Stimulated activated CD4-positive, alpha-beta T cell treated with anti-CD3 and anti-CD28 coated beads, Interleukin-1b, Interleukin-23, amount 100 ng/mL, for 1 hour (primary cell): ENCODE data around the gene SMARCB1.

Experiments used
- DNase-seq, 2 donors: peaks; one replicate each; pipeline ENCODE4 v3.0.0-alpha.2; 2020; ENCODE audit warnings: low read depth in 2 of 2

The SMARCB1 gene

DNA sequence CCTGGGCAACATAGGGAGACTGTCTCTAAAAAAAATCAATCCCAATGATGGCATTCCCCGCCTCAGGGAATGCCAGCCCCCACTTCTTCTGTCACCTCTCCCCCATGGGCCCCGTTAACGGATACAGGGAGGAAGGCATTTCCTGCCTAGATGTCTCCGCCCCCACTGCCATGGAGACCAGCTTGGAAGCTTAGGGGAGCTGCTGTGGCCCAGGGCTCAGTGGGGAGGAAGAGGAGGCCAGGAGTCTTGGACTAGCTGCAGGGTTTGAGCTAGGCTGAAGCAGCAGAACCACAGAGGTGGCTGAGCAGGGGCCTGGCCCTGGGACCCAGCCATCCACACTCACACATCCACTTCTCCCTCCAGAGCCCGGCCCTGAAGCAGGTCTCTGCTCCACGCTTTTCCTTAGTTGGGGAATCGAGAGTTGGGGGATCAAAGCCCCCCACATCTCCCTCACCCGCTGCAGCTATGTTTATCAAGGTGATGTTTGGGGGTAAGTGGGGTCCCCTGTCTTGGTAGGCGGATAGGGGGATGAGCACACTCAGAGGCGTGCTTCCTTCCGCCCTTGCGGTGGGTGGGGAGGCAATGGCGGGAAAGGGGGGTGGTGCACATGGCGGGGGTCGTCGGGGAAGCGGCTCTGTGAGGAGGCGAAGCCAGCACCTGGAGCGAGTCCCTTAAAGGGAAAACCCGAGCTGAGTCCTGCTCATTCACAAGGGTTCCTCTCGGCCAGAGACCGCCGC is 23.8 kb upstream of the SMARCB1 start, which contains the start of gene C22orf15:
Gene C22orf15, plus strand, starts transcription at position 149 of the 737 bp plus-strand sequence. Its CDS starts 317 bp downstream, at position 466.
- no peak for DNase-seq

DNA sequence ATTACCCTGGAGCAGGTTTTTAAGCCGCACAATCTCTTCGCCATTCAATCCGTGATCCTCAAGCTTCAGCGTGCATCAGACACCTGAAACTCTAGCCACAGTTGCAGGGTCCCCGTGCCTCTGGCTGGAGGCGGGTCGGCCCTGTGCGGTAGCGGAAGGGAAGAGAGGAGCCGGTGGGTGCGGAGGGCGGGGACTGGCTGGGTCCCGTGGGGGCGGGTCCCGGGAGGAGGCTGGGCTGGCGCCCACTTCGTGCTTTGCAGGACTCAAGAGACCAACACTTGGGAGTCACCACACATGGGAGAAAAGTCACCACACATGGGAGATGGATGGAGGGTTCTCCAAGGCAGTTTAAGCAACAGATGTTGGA is 23.2 kb upstream of the SMARCB1 start:
- no peak for DNase-seq

DNA sequence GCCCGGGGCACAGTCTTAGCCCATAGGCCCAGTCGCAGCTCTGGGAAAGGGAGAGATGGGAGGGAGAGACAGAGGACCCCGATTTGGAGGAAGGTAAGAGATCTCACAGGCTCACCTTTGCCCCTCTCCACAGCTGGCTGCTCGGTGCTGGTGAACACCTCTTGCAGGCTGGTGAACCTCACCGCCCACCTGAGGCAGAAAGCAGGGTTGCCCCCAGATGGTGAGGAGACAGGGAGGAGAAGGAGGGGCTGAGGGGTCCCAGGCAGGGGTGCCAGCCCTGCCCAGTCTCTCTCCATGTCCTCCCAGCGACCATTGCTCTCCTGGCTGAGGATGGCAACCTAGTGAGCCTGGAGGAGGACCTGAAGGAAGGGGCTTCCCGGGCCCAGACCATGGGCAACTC is 22.8 kb upstream of the SMARCB1 start:
- no peak for DNase-seq

DNA sequence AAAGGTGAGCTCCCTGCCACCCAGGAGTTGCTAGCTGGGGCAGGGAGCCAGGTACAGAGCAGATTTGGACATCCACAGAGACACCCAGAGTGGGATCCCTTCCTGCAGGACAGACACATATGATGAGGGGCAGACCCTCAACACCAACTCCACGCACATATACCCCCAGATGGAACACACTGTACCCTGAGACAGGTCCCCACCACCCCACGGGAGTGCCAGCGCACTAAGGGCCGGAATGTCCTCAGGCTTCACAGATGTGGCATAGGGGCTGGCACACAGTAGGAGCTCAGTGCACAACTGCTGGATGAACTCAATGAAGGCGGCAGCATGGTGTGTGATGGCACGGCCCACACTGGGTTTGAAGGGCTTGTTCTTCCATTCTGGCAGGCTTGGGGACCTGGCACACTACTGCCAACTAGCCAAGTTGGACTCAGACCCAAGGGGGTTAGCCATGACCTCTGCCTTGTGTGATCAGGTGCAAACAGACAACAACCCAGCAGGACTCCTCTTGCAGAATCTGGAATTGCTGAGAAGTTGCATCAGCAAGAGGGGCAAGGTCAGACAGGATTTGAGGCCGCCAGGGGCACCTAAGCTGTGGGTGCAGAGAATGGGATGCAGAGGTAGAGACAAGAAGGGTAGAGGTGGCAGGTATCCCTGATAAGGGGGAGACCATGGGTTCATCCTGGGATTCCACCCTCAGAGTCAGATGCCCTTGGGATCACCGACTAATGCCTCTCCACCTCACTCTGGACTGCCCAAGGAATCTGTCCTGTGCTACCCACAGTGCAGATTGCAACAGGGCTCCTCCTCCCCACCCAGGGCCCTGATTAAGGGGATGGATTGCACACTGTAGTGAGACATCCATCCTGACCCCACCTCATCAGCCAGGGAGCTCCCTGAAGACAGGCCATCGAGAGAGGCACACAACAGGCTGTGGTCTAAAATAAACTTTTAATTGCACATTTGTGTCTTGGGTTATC is 21.6 kb upstream of the SMARCB1 start:
- no peak for DNase-seq

DNA sequence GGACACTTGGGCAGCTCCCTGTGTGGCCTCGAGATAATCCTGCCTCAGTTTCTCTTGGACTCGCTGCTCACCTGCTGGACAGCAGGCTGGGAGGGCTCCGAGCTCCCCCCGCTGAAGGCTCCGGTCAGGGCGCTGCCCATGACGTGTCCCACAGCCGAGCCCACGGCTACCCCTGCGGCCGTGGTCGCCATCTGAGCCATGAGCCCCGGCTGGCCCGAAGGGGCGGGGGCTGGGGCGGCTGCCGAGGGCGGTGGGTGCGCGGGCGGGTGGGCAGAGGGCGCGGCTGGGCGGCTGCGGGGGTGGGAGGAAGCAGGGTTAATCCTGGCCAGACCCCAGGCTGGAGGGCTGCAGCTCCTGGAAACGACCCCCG is 19.5 kb upstream of the SMARCB1 start:
- DNase-seq: no peak

DNA sequence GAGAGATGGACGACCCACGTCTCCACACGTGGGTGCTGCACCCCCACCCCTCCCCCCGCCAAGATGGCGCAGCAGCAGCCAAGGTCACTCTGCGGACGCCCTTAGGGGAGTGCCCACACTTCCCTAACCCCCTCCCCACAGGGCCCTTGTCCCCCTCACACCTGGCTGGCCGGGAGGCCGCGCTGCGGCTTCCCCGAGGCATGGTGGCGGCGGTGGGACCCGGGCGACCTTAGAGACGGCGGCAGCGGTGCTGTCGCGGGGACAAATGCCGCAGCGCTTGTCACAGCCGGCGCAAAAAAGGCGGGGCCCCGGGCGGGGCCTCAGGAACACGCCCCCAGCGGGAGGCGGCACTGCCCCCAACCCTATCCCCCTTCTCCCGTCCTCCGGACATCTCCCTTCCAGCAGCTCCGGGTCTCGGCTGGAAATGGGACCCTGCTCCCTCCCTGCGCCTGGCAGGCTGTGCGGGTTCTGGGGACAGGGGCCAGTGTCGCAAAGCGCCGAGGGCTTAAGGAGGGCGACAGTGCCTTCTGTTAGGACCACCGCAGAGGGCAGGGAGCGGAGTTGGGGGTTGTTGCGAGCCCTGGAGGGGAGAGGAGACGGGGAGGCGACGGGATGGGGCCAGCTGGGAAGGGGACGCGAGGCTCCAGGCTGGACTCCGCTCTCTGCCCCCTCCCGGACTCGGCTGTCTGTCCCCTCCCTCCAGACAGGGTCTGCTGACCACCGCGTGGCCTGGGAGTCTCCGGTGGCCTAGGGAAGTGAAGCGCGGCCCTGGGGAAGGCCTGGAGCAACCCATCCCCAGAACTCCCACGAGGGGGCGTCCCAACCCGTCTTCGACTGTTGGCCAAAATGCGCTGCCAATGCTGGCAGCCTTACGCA is 18.9 kb upstream of the SMARCB1 start, which contains the start of gene CHCHD10:
Gene CHCHD10, minus strand, starts transcription at position 300 of the 876 bp plus-strand sequence. Its CDS starts 98 bp downstream, at position 202.
- DNase-seq: peak in 1 of 2 donors; percentile 64

DNA sequence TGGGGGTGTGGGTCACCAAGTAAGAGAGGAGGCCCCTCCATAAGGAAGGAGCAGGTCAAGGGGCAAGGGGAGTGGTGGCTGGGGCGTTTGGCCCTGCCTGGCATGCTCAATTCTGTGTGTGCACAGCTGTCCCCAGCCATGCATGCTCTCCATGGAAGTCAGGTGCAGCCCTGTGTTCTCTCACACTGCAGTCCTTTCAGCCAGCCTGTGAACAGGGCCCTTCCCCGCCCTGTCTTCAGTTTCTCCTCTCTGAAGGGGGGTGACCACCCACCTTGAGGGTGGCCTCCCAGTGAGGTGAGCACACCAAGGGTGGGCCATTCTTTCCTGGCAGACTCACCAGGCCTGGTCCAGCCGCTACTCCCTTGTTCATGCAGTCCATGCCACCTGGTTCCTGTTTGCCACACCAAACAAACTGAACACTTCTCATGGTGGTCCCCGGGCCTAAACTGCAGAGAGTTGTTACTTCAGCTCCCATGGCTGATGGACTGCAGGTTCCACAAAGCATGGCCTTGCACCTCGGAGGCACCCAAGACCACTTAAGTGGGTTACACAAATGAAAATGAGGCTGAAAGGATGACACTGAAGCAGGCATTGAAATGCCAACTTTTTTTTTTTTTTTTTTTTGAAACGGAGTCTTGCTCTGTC is 17.3 kb upstream of the SMARCB1 start:
- DNase-seq: no peak

DNA sequence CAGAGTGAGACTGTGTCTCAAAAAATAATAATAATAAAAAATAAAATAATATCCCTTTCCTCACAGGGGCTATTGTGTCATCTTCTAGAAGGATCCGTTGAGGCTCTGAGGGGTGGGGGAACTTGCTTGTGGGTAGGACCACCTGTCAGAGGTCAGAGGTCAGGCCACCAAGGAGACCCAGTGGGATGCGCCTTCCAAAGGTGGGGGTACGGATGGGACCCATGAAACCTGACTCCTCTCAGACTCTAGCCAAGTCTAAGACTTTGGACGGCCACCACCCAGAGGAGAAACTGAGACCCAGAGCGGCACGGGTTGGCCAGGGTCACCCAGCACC is 14.5 kb upstream of the SMARCB1 start:
- DNase-seq: no peak

DNA sequence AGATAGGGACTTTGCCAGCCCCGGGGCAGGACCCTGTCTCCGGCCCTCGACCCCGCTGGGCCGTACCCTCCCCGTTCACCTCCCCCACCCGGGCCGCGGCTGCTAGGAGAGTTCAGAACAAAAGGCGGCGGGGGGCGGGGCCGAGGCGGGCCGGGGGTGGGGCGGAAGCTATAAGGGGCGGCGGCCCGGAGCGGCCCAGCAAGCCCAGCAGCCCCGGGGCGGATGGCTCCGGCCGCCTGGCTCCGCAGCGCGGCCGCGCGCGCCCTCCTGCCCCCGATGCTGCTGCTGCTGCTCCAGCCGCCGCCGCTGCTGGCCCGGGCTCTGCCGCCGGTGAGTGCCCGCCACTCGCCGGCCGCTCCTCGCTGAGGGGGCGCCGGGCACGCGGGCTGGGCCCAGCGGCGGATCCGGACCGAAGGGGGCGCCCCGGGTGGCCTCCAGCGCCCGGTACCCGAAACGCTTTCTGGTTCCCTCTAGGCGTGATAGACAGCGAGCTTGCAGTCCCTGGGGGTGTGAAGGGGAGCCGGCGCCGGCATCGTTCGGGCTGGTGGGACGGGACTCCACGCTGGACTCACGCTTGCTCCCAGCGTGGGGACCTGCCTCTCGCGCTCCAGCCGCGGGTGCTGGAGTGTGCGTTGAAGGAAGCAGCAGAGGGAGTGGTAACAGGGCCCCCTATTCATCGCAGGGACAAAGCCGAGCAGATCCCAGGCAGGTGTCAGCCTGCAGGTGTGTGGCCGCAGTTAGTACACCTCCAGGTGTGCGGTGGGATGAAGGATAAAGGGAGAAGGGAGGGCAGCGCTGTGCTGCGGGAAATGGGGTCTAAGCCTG is 13.9 kb upstream of the SMARCB1 start, which contains the start of gene MMP11:
Gene MMP11, plus strand, starts transcription at position 201 of the 825 bp plus-strand sequence. Its CDS starts 22 bp downstream, at position 223.
- DNase-seq: peak in 1 of 2 donors; percentile 38

DNA sequence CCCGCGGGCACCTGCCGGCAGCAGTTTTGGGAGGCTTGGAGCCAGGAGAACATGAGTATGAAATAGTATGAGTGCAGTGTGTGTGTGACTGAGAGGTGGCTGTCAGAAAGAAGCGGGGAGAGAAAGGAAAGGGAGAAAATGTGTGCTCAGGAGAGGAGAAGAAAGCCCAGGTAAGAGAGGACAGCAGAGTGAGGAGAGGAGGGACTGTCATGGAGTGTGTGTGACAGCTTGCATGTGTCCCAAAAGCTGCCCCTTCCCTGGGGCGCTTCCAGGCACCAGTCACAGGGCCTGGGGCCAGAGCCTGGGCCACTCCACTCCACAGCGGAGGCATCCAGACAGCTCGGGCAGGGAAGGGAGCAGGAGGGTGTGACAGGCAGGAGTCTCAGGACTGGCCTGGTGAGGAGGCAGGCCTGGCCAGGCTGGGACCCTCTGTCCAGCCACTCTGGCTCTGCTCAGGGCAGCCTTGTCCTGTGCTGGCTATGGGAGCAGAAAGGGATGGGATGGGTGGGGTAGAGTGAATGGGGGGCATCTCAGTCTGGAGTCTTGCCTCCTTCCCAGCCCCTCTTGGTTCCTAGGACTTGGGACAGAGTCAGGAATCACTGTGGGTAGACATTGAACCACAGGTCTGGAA is 13.2 kb upstream of the SMARCB1 start:
- no peak for DNase-seq

DNA sequence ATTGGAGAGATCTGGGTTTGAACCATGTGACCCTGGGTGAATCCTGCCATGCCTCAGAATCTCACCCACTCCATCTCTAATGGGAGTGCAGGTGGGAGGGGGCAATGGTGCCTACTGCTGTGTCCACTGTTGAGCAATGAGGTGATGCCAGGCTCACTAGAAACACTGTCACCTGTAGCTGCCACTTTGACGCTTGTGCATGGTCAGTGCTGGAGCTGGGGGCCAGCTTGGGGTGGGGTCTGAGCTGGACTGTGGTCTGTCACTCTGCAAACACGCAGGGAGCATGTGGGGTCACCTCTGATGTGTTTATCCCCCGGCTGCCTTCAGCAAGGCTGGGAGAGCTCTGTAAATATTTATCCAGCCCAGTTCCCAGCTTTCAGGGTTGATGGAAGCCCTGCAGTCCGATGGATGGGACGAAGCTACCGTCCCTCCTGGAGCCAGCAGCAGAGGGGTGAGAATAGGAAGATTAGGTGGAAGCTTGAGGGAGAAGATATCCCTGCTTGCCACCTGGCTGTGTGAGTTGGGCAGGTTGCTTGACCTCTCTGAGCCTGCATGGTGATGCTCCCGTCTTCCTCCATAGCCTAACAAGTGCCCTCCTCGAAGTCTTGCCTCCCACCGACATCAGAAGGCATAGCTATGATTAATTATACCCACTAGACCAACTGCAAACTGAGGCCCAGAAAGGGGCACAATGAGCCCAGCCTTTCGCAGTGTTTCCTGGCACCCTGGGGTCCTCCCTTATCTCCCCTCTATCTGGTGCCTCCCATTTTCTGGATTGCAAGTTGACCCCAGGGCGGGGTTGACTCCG is 12.4 kb upstream of the SMARCB1 start:
- DNase-seq: no peak

DNA sequence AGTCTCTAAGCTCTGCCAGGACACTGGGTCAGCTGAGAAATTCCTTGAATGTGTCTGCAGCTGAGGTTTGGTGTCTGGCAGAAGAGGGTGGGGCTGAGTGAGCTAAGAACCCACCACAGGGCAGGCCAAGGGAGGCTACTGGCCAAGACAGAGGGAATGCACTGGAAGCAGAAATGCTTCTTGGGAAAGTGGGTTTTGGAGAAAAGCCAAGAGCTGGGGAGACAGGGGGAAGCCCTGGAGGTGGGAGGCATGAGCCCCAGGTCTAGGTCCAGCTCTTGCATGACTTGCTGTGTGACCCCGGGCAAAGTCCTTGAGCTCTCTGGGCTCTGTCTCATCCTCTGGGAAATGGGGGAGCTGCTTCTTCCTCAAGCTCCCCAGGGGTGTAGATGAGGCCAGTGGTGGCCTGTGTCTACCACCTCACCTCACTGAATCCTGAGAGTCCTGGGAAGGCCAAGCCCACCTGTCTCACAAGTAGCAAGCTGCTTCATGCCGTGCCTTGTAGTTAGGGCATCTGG is 11.8 kb upstream of the SMARCB1 start:
- DNase-seq: no peak

DNA sequence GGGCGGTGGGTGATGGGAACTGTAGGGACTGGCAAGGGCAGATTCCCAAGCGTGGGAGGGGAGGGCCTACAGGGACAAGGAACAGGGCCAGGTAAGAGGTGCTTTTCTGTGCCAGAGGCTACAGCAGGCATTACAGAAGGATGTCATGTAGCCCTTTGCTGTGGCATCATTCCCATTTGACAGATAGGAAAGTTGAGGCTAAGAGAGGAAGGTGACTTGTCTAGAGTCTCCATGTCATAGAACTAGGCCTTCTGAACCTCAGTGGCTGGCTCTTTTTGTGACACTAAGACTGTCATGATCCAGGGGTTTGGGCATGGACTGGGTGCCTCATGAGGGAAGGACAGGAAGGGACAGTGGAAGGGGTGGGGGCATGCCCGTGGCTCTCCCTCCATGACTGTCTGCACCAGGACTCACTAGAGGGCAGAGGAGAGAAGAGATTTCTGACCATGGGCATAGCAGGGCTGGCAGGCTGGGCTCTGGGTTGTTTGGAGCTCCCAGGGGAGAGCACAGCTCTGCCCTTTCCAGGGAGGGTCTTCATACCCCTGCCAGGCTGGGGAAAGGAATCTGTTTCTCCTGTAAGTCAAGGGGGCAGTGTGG is 10.9 kb upstream of the SMARCB1 start:
- no peak for DNase-seq

DNA sequence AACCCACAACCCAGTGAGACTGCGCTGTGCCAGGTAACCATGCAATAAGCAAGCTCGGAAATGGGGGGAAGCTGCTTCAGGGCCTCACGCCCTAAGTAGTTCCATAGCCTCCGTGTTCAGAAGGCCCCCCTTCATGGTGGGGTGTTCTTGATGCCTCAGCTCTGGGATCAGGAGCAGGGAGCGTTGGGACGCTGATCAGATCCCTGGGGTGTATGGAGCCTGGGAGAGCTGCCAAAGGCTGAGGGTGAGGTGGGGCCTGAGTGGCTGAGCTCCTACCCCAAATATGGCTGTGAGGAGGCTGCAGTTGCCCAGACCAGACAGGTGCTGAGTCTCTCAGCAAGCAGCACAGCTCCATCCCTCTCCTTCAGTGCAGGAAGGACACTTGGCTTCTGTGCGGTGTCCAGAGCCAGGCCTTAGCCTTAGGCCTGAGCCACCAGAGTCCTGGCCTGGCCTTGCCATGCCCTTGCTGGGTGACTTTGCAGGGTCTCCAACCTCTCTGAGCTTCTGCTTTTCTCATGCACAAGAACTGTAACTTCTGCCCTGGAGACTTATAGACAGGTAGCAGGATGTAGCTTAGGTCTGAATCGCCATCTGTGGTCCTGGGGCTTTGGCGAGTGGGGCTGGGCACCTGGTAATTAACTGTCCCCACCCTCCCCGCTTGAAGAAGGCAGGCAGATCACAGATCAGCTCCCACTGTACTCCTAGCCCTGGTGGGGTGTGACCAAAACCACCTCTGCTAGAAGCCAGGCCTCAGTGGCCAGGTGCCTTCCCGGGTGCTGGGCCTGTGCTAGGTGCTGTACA is 8.8 kb upstream of the SMARCB1 start:
- DNase-seq: no peak

DNA sequence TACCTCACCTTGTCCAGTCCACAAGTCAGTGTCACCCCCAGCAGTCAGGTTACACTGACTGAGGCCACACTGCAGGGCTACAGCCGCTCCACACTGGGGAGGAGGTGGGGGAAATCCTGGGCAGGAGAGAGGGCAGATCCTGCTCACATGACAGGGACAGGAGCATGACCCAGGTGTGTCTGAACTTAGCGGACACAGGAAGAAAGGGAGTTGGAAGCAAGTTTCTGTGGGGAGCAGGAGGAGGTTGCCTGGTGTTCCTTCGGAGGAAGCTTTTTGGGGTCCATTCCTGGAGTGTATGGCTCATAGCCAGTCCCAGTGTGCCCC is 8.2 kb upstream of the SMARCB1 start:
- no peak for DNase-seq

DNA sequence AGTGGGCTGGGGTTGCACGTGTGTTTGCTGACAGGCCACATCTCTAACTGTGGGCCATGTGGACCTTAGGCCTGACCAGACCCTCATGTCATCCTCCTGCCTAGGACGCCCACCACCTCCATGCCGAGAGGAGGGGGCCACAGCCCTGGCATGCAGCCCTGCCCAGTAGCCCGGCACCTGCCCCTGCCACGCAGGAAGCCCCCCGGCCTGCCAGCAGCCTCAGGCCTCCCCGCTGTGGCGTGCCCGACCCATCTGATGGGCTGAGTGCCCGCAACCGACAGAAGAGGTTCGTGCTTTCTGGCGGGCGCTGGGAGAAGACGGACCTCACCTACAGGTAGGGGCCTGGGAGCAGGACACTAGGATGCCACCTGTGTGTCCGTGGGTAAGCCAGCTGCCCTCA is 7.7 kb upstream of the SMARCB1 start:
- no peak for DNase-seq

DNA sequence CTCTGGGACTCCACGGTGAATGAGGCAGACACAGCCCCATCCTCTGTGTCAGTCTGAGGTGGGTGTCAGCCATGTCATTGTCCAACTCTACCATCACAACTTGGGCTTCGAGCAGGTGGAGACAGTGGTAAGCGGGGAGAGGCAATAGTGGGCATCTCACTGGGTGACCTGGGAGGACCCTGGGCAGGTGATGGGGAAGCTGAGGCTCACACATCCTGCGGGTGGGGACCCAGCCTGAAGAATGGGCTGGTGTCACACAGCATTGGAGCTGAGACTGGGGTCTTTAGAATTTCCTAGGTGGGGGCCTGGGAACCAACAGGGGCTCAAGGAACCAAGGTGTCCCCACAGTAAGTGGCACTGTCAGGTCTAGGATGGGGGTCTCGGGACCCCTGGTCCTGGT is 7.0 kb upstream of the SMARCB1 start:
- DNase-seq: no peak
